ENCODE data around the gene SBK3.
"Not testable (repeated sequence)": the region's sequence is repeated elsewhere in the genome, so short reads cannot be mapped to it uniquely, and the experiment has no call there.

The SBK3 gene

DNA sequence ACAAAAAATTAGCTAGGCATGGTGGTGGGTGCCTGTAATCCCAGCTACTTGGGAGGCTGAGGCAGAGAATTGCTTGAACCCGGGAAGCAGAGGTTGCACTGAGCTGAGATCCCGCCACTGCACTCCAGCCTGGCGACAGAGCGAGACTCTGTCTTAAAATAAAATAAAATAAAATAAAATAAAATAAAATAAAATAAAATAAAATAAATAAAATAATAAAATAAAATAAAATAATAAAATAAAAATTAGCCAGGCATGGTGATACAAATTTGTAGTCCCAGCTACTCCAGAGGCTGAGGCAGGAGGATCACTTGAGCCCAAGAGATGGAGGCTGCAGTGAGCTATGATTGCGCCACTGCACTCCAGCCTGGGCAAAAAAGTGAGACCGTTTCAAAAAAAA is 28.6 kb upstream of the SBK3 start:
- DNase-seq = not testable (repeated sequence)

DNA sequence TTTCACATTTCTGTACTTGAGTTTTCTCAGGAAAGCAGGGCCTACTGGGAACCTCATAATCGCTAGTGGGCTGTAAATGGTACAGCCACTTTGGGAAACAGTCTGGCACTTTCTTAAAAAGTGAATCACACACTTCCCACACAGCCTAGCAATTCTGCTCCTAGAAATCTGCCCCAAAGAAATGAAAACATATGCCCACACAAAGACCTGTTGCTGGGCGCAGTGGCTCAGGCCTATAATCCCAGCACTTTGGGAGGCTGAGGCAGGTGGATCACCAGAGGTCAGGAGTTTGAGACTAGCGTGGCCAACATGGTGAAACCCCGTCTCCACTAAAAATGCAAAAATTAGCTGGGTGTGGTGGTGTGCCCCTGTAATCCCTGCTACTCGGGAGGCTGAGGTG is 24.1 kb upstream of the SBK3 start:
- not testable (repeated sequence) for DNase-seq

DNA sequence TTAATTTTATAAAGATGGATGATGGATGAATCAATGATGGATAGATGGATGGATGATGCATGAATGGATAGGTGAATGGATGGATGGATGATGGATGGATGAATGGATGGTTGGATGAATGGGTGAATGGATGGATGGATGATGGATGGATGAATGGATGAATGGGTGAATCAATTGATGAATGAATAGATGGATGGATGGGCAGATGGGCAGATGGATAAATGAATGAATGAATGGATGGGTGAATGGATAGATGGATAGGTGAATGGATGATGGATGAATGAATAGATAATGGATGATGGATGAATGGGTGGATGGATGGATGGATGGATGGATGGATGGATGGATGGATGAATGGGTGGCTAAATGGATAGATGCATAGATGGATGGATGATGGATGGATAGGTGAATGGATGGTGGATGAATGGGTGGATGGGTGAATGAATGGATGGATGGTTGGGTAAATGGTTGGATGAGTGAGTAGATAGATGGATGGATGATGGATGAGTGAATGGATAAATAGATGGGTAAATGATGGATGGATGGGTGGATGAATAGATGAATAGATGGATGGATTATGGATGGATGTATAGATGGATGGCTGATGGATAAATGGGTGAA is 22.5 kb upstream of the SBK3 start:
- DNase-seq = no peak

DNA sequence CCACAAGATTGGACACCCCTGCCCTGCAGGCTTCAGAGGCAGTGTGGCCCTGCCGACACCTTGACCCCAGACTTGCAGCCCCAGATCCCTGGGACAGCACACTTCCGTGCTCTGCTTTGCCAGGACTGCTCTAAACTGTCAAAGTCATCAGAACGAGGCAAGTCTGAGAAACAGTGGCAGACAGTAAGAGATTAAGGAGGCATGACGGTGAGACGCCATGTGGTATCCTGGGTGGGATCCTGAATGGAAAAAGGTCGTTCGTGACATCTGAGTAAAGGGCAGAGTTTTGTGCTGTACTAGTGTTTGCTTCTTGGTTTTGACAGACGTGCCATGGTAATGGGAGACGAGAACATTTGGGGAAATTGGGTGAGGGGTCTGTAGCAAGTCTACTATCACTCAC is 21.5 kb upstream of the SBK3 start:
- no peak for DNase-seq

DNA sequence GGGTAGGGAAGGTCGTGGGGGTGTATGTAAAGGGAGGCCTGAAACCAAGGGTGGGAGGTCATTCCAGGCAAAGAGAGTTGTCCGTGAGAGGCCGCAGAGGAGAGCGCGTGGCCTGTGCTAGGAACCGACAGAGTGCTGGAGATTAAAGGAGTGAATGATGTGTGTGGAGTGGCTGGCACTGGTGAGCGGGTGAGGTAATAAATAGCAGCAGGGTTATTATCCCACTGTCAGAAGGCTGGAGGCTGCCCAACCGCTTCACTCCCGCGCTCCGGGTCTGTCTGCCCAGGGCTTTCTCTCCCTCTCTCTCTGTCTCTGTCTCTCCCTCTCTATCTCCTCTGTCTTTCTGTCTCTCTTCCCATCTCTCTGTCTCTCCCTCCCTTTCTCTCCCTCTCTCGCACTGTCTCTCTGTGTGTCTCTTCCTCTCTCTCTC is 17.9 kb upstream of the SBK3 start:
- DNase-seq = no peak

DNA sequence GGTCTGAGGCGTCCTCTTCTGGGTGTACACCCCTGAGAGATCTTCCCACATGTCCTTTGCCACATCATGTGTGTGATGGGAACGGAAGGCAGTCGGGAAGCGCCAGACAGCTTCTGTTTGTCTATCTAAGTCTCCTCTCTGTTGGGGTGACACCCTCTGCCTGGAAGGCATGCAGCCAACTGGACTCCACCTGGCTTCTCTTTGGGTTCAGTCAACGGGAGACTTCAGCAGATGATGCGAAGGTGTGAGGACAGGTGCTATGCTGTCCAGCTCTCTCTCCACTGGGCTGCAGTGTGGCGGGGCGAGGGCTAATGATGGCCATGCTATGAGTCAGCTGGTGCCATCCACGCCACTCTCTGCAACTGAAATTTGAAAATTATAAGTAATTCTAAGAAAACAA is 14.3 kb upstream of the SBK3 start:
- DNase-seq = no peak

DNA sequence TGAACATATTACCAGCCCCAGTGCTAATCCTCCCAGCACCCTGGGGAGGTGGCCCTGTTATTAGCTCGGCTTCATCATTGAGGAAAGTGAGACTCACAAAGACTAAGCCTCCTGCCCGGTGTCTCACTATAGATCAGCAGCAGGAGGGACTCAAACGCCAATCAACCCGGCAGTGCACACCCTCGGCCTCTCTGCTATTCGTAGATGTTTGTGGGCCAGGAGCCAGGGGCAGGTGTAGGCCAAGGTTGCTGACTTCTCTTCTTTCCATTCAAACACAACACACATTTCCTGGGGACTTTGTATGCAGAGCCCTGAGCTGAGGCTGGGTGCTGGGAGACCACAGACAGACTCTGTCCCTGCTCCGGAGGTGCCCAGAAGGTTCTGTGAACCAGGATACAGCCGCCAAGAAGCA is 9.4 kb upstream of the SBK3 start:
- DNase-seq = no peak

DNA sequence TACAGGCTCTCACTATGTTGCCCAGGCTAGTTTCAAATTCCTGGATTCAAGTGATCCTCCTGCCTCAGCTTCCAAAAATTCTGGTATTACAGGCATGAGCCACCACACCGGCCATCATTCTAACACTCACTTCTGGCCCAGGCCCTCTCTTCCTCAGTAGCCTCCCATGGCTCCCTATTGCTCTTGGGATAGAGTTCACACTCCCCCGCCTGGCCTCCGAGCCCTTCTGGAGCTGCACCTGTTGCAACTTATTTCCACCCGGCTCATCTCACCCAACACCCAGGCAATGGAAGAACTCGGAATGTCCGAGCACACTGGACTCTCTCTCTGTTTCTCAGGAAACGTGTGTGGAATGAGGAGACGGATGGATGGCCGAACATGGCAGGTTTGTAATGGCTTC is 9.0 kb upstream of the SBK3 start:
- no peak for DNase-seq

DNA sequence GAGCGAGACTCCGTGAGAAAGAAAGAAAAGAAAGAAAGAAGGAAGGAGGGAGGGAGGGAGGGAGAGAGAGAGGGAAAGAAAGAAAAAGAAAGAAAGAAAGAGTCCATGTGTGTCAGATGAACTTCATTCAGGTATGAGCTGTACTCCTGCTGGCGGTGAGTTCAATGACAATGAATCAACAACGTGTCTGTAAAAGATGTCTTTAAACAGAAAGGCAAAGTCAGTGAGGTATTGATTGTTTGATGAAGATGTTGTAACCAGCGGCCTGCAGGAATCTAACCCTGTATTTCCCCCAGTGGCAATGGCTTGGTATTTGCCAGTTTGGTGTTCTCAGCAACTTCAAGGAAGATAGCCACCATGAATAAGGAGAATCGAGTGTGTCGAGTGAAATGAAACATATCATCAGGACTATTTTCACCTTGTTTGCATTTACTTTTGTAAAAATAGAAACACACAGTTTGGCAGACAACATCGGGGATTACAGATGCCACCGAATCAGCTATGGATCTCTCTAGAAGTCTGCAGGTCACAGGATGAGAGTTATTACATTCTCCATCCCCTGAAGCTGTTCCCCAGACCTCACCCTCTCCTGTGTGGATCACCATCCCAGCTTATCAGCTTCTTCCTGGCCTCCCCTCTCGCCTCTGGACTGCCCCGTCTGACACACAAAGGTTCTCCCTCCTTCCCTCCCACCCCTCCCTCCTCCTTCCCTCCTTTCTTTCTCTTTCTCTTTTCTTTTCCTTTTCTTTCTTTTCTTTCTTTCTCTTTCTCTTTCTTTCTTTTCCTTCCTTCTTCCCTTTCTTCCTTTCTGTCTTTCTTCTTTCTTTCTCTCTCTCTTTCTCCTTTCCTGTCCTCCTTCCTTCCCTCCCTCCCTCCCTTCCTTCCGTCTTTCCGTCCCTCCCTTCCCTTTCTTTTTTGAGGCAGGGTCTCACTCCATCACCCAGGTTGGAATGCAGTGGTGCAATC is 8.2 kb upstream of the SBK3 start:
- no peak for DNase-seq

DNA sequence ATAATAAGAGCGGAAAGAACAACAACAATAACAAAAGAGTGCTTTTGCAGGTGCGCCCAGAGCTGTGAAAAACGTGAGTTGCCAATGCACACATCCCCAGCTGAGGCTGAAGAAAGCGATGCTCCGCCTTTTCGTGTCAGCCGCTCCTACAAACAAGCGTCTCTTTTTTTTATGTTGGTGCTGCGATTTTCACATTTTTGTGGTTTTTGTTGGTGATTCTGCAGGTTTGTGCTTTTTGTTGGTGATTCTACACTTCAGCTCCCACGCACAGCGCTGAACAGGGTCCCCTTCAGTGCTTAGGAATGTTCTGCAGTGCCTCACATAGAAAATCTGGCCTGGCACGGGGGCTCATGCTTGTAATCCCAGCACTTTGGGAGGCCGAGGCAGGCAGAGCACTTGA is 7.3 kb upstream of the SBK3 start:
- DNase-seq = no peak

DNA sequence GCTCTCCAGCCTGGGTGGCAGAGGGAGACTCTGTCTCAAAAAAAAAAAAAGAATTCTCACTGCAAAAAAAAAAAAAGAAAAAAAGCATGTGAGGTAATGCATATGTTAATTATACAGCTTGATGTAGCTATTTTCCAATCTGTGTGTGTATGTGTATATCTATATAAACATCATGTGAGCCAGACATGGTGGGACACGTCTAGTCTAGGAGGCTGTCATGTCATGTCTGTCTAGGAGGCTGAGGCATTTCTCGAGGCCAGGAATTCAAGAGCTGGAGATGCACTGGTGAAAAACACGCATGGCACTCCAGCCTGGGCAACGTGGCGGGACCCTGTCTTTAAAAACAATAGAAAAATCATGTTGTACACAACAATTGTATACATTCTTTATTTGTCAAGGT is 6.9 kb upstream of the SBK3 start:
- no peak for DNase-seq

DNA sequence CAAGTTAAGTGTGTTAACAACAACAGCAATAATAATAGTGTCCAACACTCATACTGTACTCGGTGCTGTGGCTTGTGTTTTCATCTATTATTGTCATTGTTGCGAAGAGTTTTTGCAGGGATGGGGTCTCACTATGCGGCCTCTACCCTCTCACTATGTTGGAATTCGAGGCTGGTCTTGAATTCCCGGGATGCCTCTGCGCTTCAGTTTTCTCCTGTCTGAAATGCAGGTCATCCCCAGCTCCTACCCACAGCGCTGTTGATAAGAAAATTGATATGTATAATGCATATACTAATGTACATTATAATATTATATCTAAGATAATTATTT is 4.9 kb upstream of the SBK3 start:
- no peak for DNase-seq

DNA sequence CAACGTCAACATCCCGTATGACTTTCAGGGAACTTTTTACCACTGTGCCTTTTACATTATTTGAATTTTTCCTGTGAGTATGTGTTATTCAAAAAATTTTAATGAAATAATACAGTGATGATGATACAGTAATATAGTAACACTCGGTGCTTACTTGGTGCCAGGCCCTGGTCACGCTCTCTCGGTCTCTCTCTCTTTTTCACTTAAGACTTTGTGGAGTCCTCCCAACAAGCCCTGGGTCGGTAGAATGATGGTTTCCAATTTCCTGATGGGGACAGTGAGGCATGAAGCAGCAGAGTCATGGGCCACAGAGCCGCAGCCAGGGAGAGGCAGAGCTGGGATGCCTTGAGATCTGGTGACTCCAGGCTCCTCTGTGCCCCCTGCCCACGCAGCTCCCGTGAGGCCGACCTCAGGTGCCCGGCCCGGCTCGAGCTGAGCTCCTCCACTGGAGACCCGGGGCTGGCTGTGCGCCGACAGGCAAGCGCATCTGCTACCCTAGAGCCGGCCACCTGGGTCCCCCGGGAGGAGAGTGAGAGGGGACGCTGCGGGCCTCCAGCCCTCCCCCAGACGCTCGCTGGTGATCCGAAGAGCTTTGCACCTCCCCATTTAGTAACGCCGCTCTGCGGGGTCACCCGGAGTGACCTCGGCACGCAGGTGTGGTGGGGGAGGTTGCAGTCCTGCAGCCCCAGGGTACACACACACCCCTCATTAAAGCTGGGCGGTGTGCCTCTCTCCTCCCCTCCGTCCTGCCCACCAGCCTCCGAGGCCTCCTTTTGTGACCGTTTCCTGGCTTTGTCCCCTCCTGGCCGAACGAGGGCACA is 4.4 kb upstream of the SBK3 start:
- DNase-seq = no peak

DNA sequence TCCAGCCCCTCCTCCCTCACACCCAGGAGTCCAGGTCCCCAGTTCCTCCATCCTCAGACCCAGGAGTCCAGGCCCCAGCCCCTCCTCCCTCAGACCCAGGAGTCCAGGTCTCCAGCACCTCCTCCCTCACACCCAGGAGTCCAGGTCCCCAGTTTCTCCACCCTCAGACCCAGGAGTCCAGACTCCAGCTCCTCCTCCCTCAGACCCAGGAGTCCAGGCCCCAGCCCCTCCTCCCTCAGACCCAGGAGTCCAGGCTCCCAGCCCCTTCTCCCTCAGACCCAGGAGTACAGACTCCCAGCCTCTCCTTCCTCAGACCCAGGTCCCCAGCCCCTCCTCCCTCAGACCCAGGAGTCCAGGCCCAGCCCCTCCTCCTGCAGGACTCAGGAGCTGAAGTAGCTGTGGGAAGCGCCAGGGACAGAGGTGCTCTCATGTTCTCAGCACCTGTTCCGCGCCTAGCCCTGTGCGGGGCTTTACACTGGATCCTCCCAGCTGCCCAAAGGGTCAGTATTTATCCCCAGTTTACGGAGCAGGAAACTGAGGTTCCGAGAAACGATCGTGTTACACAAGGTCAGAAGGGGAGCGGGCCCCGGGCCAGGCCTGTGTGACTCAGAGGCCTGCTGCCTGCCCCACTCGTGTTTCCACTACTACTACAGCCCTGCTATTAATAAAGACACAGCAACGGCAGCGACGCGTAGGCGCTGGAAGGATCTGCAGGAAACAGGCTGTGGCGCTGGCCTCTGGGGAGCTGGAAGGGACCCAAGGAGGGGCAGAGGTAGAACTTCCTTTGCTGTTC is 1.7 kb upstream of the SBK3 start:
- DNase-seq = no peak

DNA sequence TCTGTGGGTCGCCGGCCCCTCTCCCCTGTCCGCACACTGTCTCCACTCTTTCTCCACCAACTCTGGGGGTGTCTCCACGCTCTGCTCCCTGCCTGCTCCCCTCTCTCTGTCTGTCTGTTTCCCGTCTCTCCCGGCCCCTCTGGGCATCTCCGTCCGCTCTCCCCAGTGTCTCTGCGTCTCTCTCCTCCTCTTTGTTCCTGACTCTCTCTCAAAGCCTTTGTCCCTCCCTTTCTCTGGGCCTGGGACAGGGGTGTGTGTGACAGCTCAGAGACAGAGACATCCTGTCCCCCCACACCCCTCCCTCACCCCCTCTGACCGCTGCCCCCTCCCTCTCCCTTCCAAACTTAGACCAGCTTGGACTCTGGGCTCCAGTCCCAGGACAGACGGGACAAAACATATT is 668 bp upstream of the SBK3 start:
- no peak for DNase-seq

DNA sequence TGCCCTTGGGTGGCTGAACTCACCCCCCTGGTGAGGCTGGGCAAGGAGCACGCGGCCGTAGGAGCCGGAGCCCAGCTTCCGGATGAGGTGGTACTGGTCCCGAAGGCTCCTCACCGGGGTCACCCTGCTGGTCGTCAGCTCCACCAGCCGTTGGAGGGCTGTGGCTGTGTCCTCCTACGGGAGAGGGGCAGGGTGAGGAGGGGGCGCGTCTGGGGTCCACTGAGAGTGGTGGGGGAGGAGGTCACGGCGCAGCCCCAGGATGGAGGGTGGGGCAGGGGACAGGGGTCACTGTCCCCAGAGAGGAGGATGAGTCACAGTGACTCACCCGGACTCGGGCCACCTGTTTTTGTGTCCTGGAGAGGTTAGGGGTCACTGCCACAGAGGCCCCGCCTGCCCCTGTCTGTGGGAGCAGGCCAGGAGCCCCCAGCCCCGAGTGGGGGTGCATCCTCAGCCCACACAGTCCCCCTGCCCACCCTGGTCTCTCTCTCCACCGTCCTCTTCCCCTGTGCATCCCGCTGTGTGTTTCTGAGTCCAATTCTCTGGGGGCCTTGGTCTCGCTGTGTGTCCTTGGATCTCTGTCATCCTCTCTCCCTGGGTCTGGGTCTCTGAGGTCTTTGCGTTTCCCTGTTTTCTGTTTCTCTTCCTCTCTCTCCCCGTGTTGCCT is 435 bp downstream of the SBK3 start:
- no peak for DNase-seq

DNA sequence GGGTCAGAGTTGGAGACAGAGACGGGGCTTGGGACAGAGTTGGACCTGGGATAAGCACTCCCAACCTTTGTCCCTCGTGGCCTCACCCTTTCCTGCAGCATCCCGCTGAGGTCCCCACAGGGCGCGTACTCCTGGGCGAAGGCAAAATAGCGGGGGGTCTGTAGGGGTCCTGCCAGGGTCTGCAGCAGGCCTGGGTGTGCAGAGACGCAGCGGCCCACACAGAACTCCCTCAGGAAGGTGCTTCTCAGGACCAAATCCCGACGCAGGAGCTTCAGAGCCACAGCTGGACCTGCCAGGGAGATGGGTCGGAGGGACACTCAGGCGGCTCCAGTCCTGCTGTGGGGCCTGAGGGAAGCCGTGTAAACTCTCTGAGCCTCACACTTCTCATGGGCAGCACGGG is 1.3 kb downstream of the SBK3 start:
- no peak for DNase-seq

DNA sequence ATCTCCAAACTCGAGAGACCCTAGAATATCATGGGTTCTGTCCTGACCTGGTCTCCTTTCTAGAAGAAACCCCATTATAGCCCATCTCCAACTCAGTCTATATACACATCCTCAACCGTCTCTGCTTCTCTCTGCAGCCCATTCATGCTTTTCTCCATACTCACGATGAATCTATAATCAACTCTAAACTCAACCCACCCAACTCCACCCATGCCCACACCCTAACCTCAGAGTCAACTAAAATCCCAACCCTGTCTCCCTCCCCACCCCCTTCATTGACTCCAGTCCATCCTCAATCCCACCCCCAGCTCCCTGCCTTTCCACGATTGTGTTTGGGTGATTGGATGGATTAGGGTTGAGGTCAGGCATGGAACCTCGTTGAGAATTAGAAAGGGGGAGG is 1.8 kb downstream of the SBK3 start:
- no peak for DNase-seq

DNA sequence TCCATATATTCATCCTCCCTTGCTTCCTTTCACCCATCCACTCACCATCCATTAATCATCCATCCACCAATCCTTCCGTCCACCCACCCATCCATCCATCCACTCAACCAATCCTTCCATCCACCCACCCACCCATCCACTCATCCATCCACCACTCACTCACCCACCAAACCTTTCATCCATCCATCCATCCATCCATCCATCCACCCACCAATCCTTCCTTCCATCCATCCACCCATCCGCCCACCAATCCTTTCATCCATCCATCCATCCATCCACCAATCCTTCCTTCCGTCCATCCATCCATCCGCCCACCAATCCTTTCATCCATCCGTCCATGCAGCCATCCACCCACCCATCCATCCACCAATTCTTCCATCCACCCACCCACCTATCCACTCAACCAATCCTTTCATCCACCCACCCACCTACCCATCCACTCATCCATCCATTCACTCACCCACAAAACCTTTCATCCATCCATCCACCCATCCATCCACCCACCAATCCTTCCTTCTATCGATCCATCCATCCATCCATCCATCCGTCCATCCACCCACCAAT is 3.0 kb downstream of the SBK3 start:
- no peak for DNase-seq

DNA sequence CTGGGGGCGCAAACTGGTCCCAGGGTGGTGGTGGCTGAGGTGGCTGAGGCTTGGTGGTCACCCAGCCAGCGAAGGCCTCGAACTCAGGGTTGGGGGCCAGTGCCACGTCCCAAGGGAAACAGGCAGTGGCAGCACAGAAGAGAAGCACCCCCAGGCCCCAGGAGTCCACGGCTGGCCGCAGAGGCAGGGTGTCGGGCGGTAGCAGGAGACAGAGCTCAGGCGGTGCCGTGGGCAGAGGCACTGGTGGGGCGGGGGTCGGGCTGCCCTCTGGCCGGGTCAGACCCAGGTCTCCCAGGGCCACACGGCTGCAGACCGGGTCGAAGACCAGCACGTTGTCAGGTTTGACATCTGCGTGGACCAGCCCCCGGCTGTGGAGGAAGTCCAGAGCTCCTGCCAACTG is 4.3 kb downstream of the SBK3 start:
- no peak for DNase-seq

DNA sequence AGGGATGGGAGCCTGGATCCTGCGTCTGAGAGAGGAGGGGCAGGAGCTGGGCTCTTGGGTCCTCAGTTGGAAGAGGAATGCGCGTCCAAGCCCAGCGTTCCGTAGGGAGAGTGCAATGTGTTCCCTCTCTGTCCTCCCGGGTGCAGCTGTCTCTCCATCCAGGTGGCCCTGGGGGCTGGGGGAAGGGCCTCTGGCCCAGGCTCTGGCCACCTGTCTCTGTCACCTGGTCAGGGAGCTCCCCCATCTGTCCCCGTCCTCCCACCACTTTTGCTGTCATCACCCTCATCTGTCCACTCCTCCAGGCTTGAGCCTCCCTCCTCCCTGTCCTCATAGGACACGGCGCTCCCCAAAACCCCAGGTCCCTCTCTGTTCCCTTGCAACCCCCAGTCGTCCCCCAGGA is 4.7 kb downstream of the SBK3 start:
- DNase-seq = no peak
